ENCODE measurements around the gene COX7B2.

GRCh38 chr4:46954643-46955042, 45.6 kb upstream of the COX7B2 start:
- TF ChIP-seq CBX3 (IDR thresholded peaks at IDR 0.05; ENCODE audit: low read depth) (no peak), CEBPB (IDR thresholded peaks at IDR 0.05; ENCODE audit: low read depth) (no peak), JUND (IDR thresholded peaks at IDR 0.05) (no peak), EGR1 (IDR thresholded peaks at IDR 0.05; ENCODE audit: low read depth) (no peak), POLR2A (IDR thresholded peaks at IDR 0.05; ENCODE audit: borderline replicate concordance, extremely low read depth, insufficient read depth, insufficient read length) (no peak)
- TF ChIP-seq, protein P1, sequence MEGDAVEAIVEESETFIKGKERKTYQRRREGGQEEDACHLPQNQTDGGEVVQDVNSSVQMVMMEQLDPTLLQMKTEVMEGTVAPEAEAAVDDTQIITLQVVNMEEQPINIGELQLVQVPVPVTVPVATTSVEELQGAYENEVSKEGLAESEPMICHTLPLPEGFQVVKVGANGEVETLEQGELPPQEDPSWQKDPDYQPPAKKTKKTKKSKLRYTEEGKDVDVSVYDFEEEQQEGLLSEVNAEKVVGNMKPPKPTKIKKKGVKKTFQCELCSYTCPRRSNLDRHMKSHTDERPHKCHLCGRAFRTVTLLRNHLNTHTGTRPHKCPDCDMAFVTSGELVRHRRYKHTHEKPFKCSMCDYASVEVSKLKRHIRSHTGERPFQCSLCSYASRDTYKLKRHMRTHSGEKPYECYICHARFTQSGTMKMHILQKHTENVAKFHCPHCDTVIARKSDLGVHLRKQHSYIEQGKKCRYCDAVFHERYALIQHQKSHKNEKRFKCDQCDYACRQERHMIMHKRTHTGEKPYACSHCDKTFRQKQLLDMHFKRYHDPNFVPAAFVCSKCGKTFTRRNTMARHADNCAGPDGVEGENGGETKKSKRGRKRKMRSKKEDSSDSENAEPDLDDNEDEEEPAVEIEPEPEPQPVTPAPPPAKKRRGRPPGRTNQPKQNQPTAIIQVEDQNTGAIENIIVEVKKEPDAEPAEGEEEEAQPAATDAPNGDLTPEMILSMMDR (IDR thresholded peaks at IDR 0.05 in 2 of 3, conservative IDR thresholded peaks at IDR 0.05 in 1 of 3; ENCODE audit: borderline replicate concordance in 1 of 3, insufficient read depth in 1 of 3, low read depth in 2 of 3, low read length in 2 of 3) = no peak

Measured in HCT116 (cell line).